SKM-1 (cell line): ENCODE results near the gene PRKG2.
"Not testable (repeated sequence)": the region's sequence is repeated elsewhere in the genome, so short reads cannot be mapped to it uniquely, and the experiment has no call there.

Experiments used
- DNase-seq: peaks from one replicate; lab custom pipeline; 2025; ENCODE audit not compliant: unreplicated experiment; lab: John Stamatoyannopoulos, UW

PRKG2 gene

DNA sequence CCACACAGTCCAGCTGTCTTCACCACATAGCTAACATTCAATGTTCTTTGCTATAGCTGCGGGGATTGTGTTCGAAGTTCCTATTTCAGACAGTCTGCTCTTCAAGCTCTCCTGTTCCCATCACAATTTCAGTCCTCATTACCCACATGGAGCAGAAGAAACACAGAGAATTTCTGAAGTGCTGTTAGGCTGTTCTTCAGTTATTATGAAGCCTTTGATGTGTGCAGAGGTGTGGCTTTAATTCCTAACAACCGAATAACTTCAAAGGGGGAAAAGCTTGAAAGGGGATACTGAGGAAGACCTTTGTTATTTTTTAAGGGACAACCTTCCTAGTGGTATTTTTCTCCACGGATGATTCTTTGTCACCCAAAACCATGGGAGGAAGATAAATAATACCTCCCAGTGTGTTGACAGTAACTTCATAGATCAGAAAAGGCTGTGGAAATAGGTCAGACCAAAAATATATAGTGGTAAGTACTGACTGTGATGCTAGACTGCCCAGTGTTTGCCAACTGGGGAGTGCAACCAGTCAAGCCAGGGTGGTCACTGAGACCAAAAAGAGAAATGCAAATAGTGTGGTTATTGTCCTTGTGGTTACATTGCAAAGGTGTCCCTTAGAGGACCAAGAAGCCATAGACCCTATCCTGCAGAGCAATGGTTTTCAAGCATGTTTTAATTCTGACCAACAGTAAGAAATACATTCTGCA, 52.1 kb downstream of the PRKG2 start:
- no peak for DNase-seq

- DNase-seq: not testable (repeated sequence)
Observed at GRCh38 chr4:81153714-81154323, 61.2 kb downstream of the PRKG2 start.

GRCh38 chr4:81152839-81153713, 61.9 kb downstream of the PRKG2 start:
- no peak for DNase-seq

DNA sequence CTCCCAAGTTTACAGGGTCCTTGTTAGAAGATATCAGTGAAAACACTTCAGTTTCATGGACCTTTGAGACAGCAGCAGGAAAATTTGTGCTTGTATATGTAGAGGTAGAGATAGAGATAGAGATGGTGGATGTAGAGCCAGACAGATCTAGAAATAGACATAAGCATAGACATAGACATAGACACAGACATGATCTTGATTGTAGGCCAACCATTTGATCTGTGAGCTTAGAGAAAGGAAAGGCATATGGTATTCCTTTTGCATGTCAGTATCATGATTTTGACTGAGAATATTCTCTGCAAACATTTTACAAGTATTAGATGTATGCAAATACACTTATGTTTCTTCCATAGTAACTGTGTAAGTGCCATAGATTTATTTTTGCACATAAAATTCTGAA, 65.0 kb downstream of the PRKG2 start:
- DNase-seq: no peak

DNA sequence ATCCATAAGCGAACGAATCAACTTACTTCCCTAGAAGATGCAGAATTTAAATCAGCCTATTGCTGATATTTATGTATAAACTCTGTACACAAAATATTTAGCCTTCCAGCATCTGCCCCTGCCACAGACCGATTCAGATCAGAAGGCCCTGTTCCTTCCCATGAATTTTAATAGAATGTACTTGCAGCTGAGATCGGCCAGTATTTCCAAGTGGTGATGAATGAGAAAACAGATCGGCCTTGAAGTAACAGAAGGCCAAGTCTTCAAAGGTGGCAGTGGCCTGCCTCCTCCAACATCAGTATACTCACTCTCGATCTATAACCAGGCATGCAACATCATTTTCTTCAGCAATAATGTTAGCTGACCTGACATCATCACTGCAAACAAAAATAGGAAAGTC, 66.4 kb downstream of the PRKG2 start:
- DNase-seq: no peak

- DNase-seq: no peak
Observed at GRCh38 chr4:81146466-81146865, 68.6 kb downstream of the PRKG2 start.

DNA sequence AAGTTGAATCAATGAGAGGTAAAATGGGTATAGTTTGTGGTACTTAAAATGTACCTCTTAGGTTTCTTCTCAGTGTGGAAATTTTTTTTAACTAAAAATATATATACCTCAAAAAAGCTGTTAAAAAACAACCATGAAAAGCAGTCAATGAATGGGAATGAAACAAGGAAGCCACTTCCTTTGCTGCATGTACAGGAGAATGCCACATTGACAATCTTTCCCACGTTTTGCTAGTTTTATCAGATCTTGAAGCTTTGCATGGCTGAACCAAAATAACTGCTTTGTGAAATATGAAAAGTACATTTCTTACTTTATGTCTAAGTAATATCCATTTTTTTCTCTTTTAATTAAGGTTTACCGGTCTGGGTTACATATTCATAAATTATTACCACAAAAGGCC, 71.8 kb downstream of the PRKG2 start:
- DNase-seq: no peak

DNA sequence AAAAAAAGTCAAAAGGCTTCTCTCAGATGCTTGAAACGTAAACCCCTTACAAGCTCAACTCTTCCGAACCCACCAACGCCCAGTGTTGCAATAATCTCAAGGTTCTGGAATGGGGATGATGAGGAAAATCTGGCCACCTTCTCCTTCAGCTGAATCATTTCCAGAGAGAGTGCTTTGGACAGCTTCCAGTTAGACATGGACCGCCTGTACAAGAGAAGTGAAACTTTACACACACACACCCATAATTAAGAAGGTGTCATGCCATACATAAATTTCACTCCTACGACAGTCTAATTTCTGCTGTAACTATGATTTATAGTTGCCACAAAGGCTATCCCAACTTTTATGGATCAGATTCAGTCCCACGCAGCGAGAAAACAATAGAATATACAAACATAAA, 72.3 kb downstream of the PRKG2 start:
- no peak for DNase-seq

DNA sequence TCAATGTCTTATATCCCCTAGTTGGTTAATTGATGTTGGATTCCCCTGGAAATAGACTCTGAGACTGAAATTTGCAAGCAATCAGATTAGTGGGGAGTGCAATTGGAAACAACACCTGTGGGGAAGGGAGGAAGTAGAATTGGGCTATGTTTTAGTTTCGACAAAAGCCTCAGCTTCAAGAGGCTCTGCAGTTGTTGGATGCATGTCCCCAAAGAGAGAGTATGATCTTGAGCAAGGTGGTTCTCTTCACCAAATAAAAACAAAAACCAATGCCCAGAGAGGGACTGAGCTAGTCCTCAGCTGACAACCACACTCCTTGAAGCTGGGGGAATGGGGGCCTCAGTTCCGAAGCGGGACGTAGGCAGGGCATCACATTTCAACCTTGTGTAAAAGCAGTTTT, 77.1 kb downstream of the PRKG2 start:
- no peak for DNase-seq

- DNase-seq: no peak
Observed at GRCh38 chr4:81137446-81137845, 77.6 kb downstream of the PRKG2 start.

GRCh38 chr4:81136161-81136905, 78.7 kb downstream of the PRKG2 start:
- no peak for DNase-seq

DNA sequence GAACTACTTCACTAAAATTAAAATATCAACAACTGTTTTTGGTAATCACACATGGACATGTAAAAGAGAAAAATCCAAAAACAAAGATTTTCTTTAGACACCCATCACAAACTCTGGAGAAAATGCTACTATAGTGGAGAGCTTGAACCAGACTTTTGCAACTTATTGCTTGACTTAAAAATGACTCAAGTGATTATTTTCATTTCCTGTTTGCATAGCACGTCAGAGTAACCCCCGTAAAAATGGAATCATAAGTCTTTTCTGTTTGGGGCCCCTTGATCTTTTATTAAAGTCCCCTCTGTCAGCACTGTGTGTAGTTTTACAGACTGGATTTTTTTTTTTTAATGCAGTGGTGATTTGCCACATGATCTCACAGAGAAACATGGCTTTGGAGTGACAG, 79.5 kb downstream of the PRKG2 start:
- no peak for DNase-seq

GRCh38 chr4:81131563-81131962, 83.5 kb downstream of the PRKG2 start:
- DNase-seq: no peak

GRCh38 chr4:81131066-81131465, 84.0 kb downstream of the PRKG2 start:
- no peak for DNase-seq

GRCh38 chr4:81130569-81130968, 84.5 kb downstream of the PRKG2 start:
- DNase-seq: no peak

GRCh38 chr4:81120055-81120454, 95.0 kb downstream of the PRKG2 start:
- DNase-seq: no peak

- DNase-seq: no peak
Observed at GRCh38 chr4:81118086-81118485, 96.9 kb downstream of the PRKG2 start.

DNA sequence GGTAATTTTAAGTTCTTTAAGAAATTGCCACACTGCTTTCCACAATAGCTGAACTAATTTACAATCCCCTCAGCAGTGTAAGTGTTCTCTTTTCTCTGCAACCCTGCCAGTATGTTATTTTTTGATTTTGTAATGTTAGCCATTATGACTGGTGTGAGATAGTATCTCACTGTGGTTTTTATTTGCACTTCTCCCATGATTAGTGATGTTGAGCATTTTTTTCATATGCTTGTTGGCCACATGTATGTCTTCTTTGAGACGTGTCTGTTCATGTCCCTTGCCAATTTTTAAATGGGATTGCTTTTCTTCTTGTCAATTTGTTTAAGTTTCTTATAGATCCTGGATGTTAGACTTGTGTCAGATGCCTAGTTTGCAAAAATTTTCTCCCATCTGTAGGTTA, 98.5 kb downstream of the PRKG2 start:
- no peak for DNase-seq

DNA sequence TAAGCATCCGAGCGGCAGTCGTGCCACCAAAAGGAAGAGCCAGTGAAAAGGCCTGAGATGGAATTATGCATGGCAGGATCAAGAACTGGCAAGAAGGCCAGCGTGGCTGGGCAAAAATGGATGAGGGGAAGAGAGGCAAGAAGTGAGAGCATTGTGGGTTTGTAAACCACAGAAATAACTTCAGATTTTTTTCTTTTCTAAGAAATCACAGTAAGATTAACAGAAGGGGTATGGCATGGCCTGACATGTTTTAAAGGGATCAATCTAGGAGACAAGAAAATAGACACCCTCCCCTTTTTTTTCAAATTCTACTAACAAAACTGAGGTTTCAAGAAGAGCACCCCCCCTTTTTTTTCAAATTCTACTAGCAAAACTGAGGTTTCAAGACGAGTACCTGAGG, 102.0 kb downstream of the PRKG2 start:
- no peak for DNase-seq

GRCh38 chr4:81109356-81109755, 105.7 kb downstream of the PRKG2 start:
- no peak for DNase-seq

DNA sequence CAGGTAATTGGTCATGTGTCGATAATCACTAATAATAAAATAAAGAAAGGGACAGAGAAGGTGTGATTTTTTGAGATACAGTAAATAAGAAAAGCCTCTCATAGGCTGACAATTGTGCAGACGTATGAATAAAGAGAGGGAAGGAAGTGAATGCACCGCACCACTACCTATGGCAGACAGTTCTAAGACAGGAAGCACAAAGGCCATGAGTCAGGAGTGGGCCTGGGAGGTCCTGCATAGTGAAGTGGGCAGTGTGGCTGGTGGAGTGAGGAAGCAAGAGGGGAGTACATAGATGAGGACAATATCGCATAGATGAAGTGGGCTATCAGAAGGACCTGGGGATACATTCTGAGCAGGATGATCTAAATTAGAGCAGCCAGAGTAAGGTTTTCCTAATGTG, 108.9 kb downstream of the PRKG2 start:
- DNase-seq: no peak
